GM19397 (cell line): Measurements from ENCODE around the gene TRPM8.
"Not testable (repeated sequence)": the region's sequence is repeated elsewhere in the genome, so short reads cannot be mapped to it uniquely, and the experiment has no call there.

Source experiments
- ATAC-seq: cut with Tn5 transposase; IDR thresholded peaks from one replicate; pipeline ENCODE4 v1.9.1; 2021; ENCODE audit warnings: mild to moderate bottlenecking, moderate library complexity; ENCODE audit not compliant: unreplicated experiment

TRPM8 gene

DNA sequence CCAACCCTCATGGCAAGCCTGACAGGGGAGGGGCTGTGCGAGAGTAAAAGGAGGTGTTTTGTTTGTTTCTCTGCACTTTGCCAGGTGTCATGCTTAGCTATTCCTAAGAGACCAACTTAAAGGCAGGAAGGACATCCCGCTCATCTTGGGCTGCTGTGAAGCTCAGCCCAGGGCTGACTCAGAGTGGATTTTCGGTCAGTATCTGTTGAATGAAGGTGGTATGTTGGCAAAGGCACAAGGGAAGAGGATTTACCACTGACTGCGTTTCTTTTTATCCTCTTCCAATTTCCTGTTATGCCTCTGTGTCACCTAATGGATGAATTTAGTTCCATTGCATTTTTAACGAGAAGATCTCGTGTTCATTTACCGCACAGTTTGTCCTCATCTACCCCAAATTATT, 18.9 kb downstream of the TRPM8 start:
- ATAC-seq = no peak

DNA sequence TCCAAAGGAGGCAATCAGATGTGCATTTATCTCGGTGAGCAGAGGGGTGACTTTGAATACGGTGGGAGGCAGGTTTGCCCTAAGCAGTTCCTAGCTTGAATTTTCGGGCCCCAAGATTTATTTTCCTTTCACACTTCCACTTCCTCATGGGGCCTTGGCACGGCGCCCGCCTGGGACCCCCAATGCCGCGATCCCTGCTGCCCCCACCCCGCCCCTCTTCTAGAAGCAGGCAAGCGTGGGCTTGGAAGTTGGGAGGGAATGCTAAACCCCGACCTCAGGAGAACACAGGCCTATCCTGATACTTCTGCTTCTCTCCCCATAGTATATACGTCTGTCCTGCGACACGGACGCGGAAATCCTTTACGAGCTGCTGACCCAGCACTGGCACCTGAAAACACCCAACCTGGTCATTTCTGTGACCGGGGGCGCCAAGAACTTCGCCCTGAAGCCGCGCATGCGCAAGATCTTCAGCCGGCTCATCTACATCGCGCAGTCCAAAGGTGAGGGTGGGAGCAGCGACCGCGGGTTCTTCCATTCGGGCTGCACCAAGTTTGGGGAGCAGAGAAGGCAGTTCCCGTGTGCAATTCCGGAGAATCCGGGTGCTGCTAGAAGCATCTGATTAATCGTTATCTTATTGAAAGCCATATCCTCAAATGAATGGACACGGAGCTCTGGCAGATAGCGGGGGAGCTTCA, 21.6 kb downstream of the TRPM8 start:
- no peak for ATAC-seq

DNA sequence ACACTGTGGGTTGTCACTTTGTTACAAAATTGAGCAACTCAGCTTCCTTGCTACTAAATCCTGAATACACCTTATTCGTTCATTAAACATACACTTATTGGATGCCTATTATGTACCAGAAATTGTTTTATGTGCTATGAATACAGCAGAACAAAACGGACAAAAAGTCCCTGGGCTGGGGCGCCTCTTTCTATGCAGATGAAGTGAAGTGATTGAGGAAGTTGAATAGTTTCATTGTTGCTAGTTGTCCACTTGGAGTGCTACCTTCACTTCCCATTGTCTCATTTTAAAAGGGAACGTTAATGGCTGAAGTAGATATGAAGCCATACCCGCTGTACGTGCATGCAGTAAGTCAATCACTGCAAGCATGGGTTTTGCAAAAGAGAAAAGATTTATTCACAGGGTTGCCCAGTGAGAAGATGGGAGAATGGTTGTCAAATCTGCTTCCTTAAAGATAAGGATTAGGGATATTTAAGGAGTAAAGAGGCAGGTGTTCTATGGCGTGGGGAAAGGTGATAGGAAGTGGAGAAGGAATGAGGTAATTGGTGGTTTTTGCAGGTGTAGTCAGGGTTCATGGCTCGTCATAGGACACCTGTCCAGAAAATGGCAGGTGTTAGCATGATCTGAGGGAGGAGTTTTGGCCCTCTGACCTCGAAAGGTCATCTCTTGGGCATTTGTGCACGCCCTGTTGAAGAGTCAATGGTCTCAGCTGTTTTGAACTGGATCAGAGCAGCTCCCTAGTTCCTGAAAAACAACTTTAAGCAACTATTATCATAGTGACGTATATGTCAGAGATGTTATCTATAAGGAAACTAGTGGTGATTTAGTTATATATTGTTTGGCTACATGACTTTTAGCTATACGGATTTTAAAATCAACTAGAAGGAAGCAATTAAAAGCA, 23.5 kb downstream of the TRPM8 start:
- ATAC-seq = no peak

DNA sequence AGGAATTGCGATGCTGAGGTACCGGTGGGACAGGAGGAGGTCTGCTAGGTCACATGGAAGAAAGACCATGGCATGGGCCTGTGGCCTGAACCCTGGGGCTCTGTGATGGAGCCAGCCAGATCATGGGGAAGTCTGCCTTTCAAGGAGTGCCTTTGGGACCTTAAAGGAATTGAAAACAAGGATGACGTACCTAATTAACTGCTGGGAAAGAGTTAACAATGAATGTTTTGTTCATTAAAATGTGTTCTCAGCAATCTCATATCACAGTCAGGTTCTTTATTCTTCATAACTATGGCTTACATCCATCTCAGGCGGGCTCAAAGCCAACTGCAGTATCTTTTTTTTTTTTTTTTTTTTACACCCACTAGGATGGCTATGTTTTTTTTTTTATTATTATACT, 25.6 kb downstream of the TRPM8 start:
- no peak for ATAC-seq

DNA sequence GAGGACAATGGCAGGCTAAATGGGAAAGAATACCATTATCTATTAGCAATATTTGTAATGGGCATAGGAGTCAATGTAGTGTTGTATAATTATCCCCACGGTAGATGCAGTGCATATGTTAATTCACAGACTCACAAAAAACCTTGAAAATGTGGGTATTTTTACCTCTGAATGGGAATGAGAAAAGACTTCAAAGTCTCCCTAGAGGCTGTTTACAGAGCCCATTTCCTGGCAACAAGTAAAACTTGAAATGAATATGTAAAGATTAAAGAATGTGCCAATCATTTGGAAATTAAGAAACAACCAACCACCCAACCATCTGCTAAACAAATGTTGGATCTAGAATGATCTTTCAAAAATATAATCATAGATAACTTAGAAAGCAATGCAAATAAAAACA, 27.1 kb downstream of the TRPM8 start:
- ATAC-seq = no peak

DNA sequence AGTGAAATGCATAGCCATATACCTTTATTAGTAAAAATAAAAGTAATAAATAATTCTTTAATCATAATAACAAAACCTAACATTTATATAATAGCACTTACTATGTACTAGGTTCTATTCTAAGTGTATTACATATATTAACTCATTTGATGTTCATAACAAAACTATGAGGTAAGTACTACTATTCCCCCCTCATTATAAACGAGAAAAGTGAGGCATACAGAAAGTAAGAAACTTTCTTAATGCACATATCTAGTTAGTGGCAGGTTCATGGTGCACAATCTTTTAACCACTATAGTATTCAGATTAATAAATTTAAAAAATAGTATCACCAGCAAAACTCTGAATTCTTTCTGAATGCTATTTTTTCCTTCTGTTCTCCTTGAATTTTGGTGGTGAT, 27.5 kb downstream of the TRPM8 start:
- no peak for ATAC-seq

DNA sequence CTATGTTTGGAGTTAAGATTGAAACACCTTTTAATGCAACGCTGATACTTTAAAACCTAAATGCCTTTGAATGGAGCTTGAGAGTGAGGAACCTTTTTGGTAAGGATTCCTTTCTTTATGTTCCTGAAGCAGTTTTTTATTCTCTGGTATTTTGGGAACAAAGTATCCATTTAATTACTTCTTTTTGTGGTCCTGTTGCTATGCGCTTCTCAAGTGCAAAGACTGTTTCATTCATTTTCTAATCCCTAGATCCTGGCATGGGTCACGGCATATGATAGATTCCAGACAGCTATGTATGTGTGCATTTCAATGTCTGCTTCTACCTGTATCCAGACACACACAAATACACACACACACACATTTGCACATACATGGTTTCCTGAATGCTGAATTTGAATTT, 28.0 kb downstream of the TRPM8 start:
- no peak for ATAC-seq

DNA sequence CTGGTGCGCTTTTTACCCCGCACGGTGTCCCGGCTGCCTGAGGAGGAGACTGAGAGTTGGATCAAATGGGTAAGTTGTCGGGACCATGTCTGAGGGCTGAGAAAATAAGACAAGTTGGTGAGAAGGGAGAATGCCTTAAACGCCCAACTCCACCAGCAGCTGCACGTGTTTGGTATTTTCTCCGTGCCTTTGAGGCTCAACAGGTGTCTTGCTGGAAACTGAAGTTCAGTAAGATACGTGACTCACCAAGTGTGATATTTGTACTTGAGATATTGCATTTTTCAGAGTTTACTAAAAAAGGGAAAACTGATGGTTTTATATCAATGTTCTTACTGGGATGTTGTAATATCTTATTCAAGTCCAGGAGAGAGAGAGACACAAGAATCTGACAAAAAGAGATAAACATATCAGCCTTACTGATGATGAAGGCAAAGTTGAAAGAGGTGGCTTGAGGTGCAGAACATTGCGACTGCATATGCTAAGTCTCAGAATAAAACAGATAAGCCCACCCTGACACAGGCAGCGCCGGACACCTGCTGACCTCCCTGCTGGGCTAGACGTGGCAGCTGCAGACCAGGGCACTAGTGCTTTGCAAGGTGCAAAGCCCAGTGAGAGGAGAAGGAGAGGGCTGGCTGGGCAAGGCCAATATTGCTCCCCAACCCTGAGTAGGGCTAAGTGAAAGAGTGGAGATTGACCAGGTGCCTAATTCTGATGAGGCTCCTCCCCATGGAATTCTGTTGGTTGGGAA, 33.1 kb downstream of the TRPM8 start:
- ATAC-seq = no peak

DNA sequence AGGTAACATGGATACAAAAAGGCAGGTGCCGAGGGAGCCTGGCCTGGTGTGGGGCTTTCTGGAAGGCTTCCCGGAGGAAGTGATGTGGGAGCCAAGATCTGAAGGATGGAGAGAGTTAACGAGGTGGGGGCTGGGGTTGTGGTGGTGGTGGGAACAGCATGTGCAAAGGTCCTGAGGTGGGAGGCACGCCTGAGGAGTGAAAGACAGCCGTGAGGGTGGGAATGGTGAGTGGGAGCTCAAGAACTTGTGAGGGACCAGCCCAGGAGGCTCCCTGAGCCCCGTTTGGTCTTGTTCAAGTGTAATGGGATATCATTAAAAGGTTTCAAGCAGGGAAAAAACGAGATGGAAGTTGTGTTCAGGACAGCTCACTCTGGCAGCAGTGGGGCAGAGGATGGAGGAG, 35.2 kb downstream of the TRPM8 start:
- ATAC-seq = no peak

DNA sequence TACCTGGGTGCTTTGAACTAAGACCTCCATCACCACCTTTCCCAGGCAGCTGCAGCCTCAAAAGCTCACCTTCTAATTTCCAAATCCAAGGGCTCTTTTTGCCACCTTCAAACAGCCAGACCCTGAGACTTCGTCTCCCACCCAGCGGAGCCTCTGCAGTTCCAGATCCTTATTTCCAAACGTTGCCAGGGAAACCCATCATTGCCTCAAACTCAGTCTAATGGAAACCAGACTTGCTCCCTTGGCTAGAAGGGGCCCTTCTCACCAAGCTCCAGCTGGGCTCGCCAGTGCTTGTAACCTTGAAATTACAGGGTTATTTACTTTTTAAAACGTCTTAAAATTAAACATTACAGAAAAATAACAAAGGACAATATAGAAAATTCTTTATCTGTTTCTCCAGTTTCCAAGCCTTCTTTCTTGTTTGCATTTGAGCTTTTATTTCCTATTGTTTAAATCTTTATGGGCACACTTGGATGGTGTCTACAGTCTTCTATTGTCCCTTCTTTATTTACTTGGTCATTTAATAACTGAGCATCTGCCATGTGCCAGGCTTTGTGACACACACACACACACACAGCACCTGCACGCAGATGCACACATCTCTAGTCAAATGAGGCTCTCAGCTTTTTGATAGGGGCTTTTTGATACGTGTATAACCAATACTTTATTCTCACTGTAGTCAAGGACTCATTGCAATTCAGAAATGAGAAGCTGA, 36.1 kb downstream of the TRPM8 start:
- ATAC-seq = no peak

DNA sequence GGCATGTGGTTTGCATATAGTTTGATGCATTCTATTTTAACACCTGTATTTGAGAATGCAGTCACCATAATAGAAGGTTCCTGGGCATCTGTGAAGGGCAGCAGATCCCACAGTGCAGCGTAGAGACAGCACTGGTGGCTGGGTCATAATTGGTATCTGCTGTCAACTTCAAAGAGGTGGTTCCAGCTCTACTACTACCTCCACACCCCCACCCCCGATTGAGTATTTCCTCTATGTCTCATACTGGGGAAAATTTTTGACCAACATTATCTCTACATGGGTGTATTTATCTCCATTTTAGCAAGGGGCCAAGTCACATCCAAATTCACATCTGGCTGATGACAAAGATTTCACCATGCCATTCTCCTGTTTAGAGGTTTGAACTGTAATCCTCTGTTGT, 43.0 kb downstream of the TRPM8 start:
- ATAC-seq = no peak

DNA sequence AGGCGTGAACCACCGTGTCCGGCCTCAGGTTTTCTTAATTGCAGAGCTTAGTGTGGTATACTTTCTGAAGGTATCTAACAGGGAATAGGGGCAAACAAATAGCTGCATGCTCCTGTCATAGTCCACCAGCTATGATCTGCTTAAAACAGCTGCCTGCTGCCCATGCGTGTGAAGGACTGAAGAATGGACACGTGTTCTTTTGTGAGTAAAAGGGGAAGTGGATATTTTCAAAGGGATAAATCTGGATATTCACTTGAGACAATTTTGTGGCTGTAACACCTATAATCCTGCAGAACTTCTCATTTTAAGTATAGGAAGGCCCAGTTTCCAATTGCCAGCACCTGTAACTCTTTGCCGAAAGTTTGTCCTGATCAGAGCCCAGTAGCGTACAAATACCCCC, 44.7 kb downstream of the TRPM8 start:
- no peak for ATAC-seq

DNA sequence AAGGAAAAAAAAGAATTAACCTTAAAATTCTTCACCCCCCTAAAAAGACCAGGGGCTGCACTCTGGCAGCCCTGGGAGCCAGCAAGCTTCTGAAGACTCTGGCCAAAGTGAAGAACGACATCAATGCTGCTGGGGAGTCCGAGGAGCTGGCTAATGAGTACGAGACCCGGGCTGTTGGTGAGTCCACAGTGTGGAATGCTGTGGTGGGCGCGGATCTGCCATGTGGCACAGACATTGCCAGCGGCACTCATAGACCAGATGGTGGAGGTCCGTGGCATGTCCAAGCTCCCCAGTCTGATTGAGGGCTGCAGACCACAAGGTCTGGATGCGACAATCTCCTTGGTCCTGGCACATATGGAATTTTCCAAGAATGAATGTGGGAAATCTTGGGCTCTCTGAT, 47.4 kb downstream of the TRPM8 start:
- no peak for ATAC-seq

DNA sequence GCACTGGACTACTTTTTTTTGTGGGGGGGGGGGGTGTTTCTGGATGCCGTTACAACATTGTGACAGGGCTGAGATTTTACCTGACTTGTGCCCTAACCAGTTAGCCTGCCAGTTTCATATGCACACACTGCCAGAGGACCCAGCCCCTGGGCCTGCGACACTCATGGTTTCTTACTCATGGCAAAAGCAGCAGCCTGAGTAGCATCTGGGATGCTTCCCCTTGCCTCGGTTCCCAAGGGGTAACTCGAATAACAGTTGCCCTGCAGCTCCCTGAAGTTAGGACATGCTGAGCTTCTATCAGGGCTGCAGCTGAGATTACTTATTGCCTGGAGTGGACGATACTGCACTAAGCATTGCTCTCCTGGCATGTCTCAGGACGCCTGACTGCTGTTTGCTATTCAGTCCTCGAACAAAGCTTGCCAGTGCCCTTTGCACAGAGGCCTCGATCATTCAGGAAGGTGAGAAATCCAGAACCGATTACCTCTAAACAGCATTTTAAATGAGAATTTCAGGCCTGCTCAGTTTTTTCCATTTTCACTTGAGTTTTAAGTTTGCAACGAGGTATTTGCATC, 47.9 kb downstream of the TRPM8 start:
- ATAC-seq = no peak

DNA sequence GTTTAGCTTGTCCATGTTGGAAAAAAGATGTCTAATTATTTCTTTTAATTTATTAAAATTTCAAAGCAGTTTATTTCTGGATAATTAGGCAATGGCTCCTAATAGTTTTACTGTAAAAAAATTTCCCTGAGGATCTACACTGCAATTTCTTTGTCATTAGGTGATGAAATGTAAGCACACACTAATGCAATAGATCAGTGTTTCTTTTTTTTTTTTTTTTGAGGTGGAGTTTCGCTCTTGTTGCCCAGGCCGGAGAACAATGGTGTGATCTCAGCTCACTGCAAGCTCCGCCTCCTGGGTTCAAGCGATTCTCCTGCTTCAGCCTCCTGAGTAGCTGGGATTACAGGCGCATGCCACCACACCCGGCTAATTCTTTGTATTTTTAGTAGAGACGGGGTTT, 48.5 kb downstream of the TRPM8 start:
- ATAC-seq = not testable (repeated sequence)

DNA sequence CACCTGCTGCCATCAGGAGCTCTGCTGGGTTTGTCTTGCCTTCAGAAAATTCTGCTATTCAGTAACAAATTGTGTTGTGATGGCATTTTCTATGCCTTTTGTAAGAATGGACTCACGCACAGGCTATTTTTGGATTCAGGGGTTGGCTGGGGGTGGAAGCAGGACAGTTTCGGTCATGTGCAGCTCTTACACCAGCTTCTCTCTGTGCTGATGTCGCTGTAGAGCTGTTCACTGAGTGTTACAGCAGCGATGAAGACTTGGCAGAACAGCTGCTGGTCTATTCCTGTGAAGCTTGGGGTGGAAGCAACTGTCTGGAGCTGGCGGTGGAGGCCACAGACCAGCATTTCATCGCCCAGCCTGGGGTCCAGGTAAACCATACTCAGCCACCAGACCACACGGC, 49.2 kb downstream of the TRPM8 start:
- ATAC-seq = no peak

DNA sequence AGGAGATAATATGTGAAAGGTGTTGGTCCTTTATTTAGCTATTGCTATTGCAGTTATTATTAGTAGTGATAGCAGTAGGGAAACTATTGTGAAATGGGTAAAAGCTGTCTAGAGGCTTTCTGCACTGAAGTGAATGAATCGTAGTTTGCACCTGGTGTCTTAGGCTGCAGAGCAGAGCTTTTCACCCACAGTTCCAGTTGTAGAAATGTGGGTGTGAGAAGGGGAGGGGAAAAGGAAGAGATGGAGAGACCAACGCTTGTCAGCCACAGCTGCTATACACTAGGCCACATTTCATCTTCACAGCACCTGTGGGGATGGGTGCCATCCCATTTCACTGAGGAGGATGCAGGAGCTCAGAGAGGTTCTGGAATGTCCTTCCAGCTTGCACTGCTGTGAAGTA, 50.0 kb downstream of the TRPM8 start:
- no peak for ATAC-seq

DNA sequence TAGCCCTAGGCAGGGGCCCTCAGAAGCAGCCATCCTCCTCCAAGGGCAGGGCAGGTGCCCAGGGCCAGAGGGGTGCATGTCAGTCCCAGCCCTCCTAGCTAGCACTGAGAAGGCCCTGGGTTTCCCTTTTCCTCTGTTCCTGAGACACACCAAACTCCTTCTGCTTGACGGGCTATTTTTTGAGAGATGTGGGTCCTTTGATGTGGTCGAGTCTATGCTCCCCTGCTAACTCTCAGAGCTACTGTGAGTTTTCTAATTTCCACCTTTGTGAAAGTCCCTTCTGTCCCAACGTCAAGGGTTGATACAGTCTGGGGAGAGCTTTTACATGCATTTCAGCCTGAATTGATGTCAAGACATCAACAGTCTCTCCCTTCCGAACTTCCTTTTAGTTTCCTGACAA, 51.4 kb downstream of the TRPM8 start:
- ATAC-seq = no peak

DNA sequence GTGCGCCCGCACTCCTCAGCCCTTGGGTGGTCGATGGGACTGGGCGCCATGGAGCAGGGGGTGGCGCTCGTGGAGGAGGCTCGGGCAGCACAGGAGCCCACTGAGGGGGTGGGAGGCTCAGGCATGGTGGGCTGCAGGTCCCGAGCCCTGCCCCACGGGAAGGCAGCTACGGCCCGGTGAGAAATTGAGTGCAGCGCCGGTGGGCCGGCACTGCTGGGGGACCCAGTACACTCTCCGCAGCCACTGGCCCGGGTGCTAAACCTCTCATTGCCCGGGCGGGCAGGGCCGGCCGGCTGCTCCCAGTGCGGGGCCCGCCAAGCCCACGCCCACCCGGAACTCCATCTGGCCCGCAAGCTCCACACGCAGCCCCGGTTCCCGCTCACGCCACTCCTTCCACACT, 55.3 kb downstream of the TRPM8 start:
- ATAC-seq = not testable (repeated sequence)

DNA sequence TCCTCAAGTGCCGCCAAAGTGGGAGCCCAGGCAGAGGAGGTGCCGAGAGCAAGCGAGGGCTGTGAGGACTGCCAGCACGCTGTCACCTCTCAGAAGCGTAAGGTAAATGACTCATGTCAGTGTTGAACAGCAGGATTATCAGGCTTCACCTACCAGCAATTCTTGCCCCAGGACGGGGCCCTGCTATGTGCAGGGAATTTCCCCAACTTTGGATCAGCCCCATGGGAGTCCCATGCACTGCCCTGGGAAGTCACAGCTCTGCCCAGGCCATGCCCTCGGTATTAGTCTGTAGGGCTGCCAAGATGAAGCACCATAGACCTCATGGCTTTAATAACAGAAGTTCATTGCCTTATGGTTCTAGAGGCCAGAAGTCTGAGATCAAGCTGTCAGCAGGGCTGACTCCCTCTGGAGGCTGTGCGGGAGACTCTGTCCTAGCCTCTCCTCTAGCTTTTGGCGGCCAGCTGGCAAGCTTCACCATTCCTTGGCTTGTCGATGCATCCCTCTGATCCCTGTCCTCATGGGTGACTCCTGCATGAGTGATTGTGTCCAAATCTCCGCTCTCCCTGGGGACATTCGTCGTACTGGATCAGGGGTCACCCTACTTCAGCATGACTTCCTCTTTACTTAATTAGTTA, 55.9 kb downstream of the TRPM8 start:
- ATAC-seq = no peak
